Thyroid gland (tissue), 4 donors: ENCODE results near the gene ETS1. TPM values are rescaled to one million over a fixed set of nuclear protein-coding genes. Genes with fewer than 3 reads are reported as not detected.

ENCODE experiments used
- DNase-seq, 2 donors: peaks; one replicate each; pipeline ENCODE4 v3.0.0-alpha.2; 2019
- H3K27ac ChIP-seq, 3 donors: fragments of 200-600 bp; sonication (generic); 1 replicate in 2 of 3; 2 replicates in 1 of 3; pipeline ENCODE4 v1.5.1; 2016 to 2019; ENCODE audit warnings: mild to moderate bottlenecking in 1 of 3, moderate library complexity in 1 of 3
- H3K27me3 ChIP-seq: fragments of 200-600 bp; sonication (generic); one replicate; pipeline ENCODE4 v1.5.1; 2019
- H3K36me3 ChIP-seq, 2 donors: fragments of 200-600 bp; sonication (generic); one replicate each; pipeline ENCODE4 v1.5.1; 2016 to 2019
- H3K4me1 ChIP-seq, 2 donors: fragments of 200-600 bp; sonication (generic); one replicate each; pipeline ENCODE4 v1.5.1; 2017 to 2019
- H3K4me3 ChIP-seq, 3 donors: fragments of 200-600 bp; sonication (generic); replicated peaks in 1 of 3; 1 replicate in 2 of 3; 2 replicates in 1 of 3; pipeline ENCODE4 v1.5.1; 2016; ENCODE audit warnings: mild to moderate bottlenecking in 1 of 3
- H3K9me3 ChIP-seq: fragments of 200-600 bp; sonication (generic); one replicate; pipeline ENCODE4 v1.5.1; 2017
- POLR2A ChIP-seq, 2 donors: fragments of 450-650 bp; IDR thresholded peaks; one replicate each; pipeline ENCODE4 v1.6.1; 2017; ENCODE audit warnings: antibody characterized with exemption in 2 of 2, mild to moderate bottlenecking in 2 of 2, moderate library complexity in 1 of 2
- WGBS, 2 donors: methylation state at CpG; one replicate each; pipeline ENCODE4 v1.1.5; 2017; 5-methylcytosine and 5-hydroxymethylcytosine counted together
- intact Hi-C: fragments of 100-400 bp; cut with DNase I; formaldehyde crosslinking; loops from one replicate; pipeline ENCODE4 v1.15.1; 2023
- total RNA-seq, 4 donors: library from RNA; depleted of rRNA; stranded (reverse); fragments of >200 nt; gene quantifications; one replicate each; pipeline ENCODE4 v1.2.3, GENCODE V29; 2016
- TF ChIP-seq, protein P1 (sequence below), 6 experiments: fragments of 200-600 bp in 3 of 6; fragments of 450-650 bp in 3 of 6; sonication (generic) in 3 of 6; IDR thresholded peaks; one replicate each; pipeline ENCODE4 v1.5.1; 2016 to 2019; ENCODE audit warnings: antibody characterized with exemption in 6 of 6, mild to moderate bottlenecking in 2 of 6, inconsistent platforms in 1 of 6, moderate library complexity in 1 of 6

Gene ETS1
- total RNA-seq, 4 donors from 2014 or later, result 38.4 to 79.4 (median 58.4) TPM

DNA sequence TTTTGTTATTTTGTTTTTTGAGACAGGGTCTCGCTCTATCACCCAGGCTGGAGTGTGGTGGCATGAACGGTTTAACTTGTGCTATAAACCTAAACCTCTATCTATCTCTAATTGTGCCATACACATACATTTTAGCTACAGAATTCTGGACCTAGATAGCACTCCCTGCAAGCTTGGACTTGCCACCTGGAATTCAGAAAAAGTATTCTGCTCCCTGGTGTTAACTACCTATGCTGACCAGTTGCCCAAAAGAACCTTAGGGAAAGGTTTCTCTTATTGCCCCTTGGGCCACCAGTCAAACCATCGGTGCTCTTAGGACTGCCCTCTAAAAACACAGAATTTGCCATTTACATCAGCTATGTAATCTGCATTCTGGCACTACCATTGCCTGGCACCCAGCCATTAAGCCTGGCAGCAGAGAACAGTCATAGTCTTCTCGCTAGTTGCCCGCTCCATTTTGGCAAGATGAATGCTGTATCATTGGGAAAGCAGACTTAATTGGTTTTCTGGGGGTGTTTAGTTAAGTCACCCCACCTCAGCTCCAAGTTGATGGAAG, 55.3 kb downstream of the ETS1 start:
- WGBS, 2 donors, result 74 to 91% methylated on average over 5 of the region's 5 CpGs
- H3K27me3 ChIP-seq, result no peaks in the 10 kb centered on the region
- H3K4me1 ChIP-seq, result no peaks in the 10 kb centered on the region
- H3K9me3 ChIP-seq, result no peaks in the 10 kb centered on the region
- H3K36me3 ChIP-seq, result no peaks in the 10 kb centered on the region
- TF ChIP-seq, protein P1, sequence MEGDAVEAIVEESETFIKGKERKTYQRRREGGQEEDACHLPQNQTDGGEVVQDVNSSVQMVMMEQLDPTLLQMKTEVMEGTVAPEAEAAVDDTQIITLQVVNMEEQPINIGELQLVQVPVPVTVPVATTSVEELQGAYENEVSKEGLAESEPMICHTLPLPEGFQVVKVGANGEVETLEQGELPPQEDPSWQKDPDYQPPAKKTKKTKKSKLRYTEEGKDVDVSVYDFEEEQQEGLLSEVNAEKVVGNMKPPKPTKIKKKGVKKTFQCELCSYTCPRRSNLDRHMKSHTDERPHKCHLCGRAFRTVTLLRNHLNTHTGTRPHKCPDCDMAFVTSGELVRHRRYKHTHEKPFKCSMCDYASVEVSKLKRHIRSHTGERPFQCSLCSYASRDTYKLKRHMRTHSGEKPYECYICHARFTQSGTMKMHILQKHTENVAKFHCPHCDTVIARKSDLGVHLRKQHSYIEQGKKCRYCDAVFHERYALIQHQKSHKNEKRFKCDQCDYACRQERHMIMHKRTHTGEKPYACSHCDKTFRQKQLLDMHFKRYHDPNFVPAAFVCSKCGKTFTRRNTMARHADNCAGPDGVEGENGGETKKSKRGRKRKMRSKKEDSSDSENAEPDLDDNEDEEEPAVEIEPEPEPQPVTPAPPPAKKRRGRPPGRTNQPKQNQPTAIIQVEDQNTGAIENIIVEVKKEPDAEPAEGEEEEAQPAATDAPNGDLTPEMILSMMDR (IDR thresholded peaks at IDR 0.05), result no peak
- no peak for TF ChIP-seq POLR2A (IDR thresholded peaks at IDR 0.05)
- H3K27ac ChIP-seq, result no peak overlapping the region
- no peak overlapping the region for H3K4me3 ChIP-seq
- intact Hi-C loops, result no loop called here
- DNase-seq, result peak in 1 of 2 donors; percentile 16

DNA sequence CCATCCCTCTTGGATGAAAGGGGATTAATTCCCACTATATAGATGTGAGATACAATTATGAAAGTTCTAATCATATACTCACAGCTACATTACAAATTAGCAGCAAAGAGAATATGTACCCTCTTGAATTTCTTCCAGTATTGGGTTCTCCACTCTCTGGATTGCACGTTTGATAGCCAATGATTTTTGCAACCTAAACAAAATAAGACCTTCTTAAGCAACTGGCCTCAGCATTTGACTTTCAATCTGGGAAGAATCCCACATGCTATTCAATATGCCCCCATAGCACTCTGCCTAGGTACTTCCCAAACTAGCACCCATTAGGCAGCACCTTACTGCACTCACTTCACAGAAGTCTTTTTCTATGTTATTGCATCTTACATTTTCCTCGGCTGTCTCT, 55.8 kb downstream of the ETS1 start:
- Histone ChIP-seq H3K27ac (no peak overlapping the region), H3K27me3 (no peaks in the 10 kb centered on the region), H3K4me3 (no peak overlapping the region), H3K4me1 (no peaks in the 10 kb centered on the region), H3K9me3 (no peaks in the 10 kb centered on the region), H3K36me3 (no peaks in the 10 kb centered on the region)
- intact Hi-C loops, result no loop called here
- no peak for TF ChIP-seq POLR2A (IDR thresholded peaks at IDR 0.05)
- TF ChIP-seq, protein P1 (IDR thresholded peaks at IDR 0.05), result no peak
- whole genome bisulfite sequencing, 2 donors, result 83 to 84% methylated on average over 2 of the region's 2 CpGs
- DNase-seq, result no peak

DNA sequence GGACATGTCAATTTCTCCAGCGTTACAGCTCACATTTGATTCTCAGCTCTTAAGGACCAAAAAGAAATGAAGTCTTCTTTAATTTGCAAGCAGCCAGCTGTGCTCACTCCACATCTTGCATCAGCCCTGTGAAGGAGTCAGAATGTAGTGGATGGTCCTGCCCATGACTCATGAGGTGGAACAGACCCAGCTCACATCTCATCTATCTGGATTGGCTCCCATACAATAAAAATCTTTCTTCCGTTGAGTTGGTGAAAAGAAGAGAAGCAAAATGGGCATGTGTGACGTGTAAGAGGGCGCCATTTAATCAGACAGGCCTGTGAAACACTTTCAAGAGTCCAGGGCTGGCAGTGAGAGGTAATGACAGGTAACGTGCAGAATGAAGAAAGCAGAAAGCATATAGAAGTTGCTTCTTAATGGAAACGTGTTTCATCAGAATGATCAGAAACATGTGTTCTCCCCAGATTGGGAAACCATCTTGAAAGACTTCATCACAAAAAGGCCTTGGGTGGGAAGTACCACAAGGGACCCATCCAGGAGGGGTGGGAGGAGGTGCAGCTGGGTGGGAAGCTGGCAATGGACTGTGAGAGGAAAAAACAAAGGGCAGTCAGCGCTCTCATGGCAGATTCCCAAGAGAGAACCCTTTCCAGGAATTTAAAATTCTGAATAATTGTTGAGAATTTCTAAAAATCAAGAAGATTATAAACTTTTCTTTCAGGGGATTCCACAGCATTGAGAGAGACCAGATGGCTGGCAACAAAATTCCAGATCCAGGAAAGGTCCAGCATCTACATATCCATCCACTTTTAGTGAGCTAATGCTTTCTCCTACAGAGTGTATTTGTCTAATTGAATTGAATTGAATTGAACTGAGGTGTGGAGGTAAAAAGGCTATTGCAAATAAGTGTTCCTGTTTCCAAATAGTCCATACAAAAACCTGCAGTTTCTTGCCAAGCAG, 57.0 kb downstream of the ETS1 start:
- TF ChIP-seq, protein P1 (IDR thresholded peaks at IDR 0.05), result no peak
- TF ChIP-seq POLR2A (IDR thresholded peaks at IDR 0.05), result no peak
- Histone ChIP-seq H3K27ac (no peak overlapping the region), H3K36me3 (no peaks in the 10 kb centered on the region), H3K4me1 (peaks cover 0 to 7% of the 10 kb centered on the region in 2 donors), H3K4me3 (no peak overlapping the region), H3K9me3 (no peaks in the 10 kb centered on the region), H3K27me3 (no peaks in the 10 kb centered on the region)
- intact Hi-C loops, result no loop called here
- 80 to 86% methylated on average over 7 of the region's 7 CpGs for WGBS, 2 donors
- no peak for DNase-seq

DNA sequence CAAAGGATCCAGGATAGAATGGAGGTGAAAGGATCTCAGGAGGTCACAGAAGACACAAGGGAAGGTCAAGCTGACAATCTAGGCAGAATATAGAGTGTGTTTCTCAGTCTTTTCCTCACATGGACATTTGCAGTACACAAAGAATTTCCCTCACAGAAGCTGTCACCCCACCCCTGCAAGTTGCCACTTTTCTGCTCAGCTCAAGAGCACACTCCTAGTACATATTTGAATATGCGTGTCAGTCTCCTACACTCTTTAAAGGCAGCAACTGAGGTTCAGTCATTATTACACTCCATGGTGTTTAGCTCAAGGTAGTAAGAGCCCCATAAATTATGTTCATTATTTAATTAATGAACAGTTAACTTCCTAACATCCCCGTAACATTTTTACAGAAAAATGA, 59.1 kb downstream of the ETS1 start:
- TF ChIP-seq POLR2A (IDR thresholded peaks at IDR 0.05), result no peak
- TF ChIP-seq, protein P1 (IDR thresholded peaks at IDR 0.05), result no peak
- H3K4me3 ChIP-seq, result no peak overlapping the region
- no peaks in the 10 kb centered on the region for H3K9me3 ChIP-seq
- no peak for DNase-seq
- no peaks in the 10 kb centered on the region for H3K27me3 ChIP-seq
- H3K27ac ChIP-seq, result no peak overlapping the region
- peaks cover 0 to 16% of the 10 kb centered on the region in 2 donors for H3K4me1 ChIP-seq
- intact Hi-C loops, result no loop called here
- 86 to 94% methylated on average over 2 of the region's 2 CpGs for WGBS, 2 donors
- H3K36me3 ChIP-seq, result no peaks in the 10 kb centered on the region

DNA sequence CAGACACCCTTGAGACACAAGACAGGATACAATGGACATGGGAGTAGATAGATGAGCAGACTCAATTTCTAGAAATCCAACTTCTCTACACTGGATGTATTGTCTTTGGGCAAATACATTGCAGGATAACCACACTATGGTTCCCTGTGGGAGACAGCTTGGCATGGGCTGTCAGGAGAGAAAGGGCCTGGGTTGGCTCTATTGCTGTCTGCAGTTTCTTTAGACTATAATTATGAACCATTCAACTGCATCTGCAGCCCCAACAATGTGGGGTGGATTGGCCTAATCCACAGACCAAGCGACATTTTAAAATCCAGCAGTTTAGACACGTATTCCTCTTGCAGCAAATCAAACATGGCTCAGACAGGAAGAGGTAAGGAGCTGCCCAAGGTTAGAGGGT, 60.3 kb downstream of the ETS1 start:
- H3K36me3 ChIP-seq, result no peaks in the 10 kb centered on the region
- TF ChIP-seq, protein P1 (IDR thresholded peaks at IDR 0.05), result no peak
- no peak for TF ChIP-seq POLR2A (IDR thresholded peaks at IDR 0.05)
- WGBS, 2 donors, result 88 to 97% methylated on average over 2 of the region's 2 CpGs

More for the DNA sequence above, 60.3 kb downstream of the ETS1 start:
- H3K27me3 ChIP-seq, result no peaks in the 10 kb centered on the region
- no peak overlapping the region for H3K27ac ChIP-seq
- H3K4me3 ChIP-seq, result no peak overlapping the region
- intact Hi-C loops, result no loop called here
- DNase-seq, result no peak
- no peaks in the 10 kb centered on the region for H3K9me3 ChIP-seq
- peaks cover 0 to 23% of the 10 kb centered on the region in 2 donors for H3K4me1 ChIP-seq
